Measurements from ENCODE around the gene GRAMD4. TPM values are rescaled to one million over a fixed set of nuclear protein-coding genes. Genes with fewer than 3 reads are reported as not detected.

GRAMD4 gene
- total and polyA plus RNA-seq, 2 experiments from 2014 or later, result 21.8 to 31.0 TPM

GRCh38 chr22:46703996-46704370 is 83.8 kb downstream of the GRAMD4 start:
- Histone ChIP-seq H3K27me3 (no peaks in the 10 kb centered on the region), H4K20me1 (ENCODE audit: insufficient read depth, poor library complexity, severe bottlenecking) (no peaks in the 10 kb centered on the region), H3K9me2 (replicated peaks; ENCODE audit: insufficient read depth) (no peaks in the 10 kb centered on the region), H2AFZ (no peak overlapping the region), H3K9me3 (ENCODE audit: low read depth) (no peaks in the 10 kb centered on the region), H3K4me3 (no peak overlapping the region), H3K4me2 (no peak overlapping the region), H3K4me1 (ENCODE audit: insufficient read depth) (no peaks in the 10 kb centered on the region), H3K36me3 (replicated peaks; ENCODE audit: insufficient read depth, low read depth) (no peaks in the 10 kb centered on the region), H3K27ac (no peak overlapping the region), H3K79me2 (no peaks in the 10 kb centered on the region)
- 93% methylated on average over 6 of the region's 6 CpGs for WGBS (ENCODE audit: low lambda C conversion rate, missing lambda C conversion rate)
- TF ChIP-seq EZH2phosphoT487 (IDR thresholded peaks at IDR 0.05; ENCODE audit: low read depth, severe bottlenecking, unreplicated experiment) (no peak), CTCF (IDR thresholded peaks at IDR 0.05; ENCODE audit: poor library complexity) (no peak), EZH2 (IDR thresholded peaks at IDR 0.05; ENCODE audit: borderline replicate concordance) (no peak)
- no peak for DNase-seq (ENCODE audit: low spot score)

- no peak overlapping the region for H3K27ac ChIP-seq
- no peaks in the 10 kb centered on the region for H3K79me2 ChIP-seq
- H3K4me2 ChIP-seq, result no peak overlapping the region
- no peaks in the 10 kb centered on the region for H3K9me3 ChIP-seq (ENCODE audit: low read depth)
- 93% methylated on average over 12 of the region's 12 CpGs for WGBS (ENCODE audit: low lambda C conversion rate, missing lambda C conversion rate)
- H3K9me2 ChIP-seq (replicated peaks; ENCODE audit: insufficient read depth), result no peaks in the 10 kb centered on the region
- no peak overlapping the region for H2AFZ ChIP-seq
- TF ChIP-seq CTCF (IDR thresholded peaks at IDR 0.05; ENCODE audit: poor library complexity) (no peak), EZH2 (IDR thresholded peaks at IDR 0.05; ENCODE audit: borderline replicate concordance) (no peak), EZH2phosphoT487 (IDR thresholded peaks at IDR 0.05; ENCODE audit: low read depth, severe bottlenecking, unreplicated experiment) (no peak)
- H3K4me1 ChIP-seq (ENCODE audit: insufficient read depth), result no peaks in the 10 kb centered on the region
- no peaks in the 10 kb centered on the region for H4K20me1 ChIP-seq (ENCODE audit: insufficient read depth, poor library complexity, severe bottlenecking)
- H3K4me3 ChIP-seq, result no peak overlapping the region
- no peaks in the 10 kb centered on the region for H3K27me3 ChIP-seq
- H3K36me3 ChIP-seq (replicated peaks; ENCODE audit: insufficient read depth, low read depth), result no peaks in the 10 kb centered on the region
- DNase-seq (ENCODE audit: low spot score), result no peak
Observed at GRCh38 chr22:46706060-46706459, 85.9 kb downstream of the GRAMD4 start.

GRCh38 chr22:46707305-46707704 is 87.1 kb downstream of the GRAMD4 start:
- Histone ChIP-seq H3K36me3 (replicated peaks; ENCODE audit: insufficient read depth, low read depth) (no peaks in the 10 kb centered on the region), H3K4me2 (no peak overlapping the region)
- TF ChIP-seq CTCF (IDR thresholded peaks at IDR 0.05; ENCODE audit: poor library complexity) (no peak), EZH2 (IDR thresholded peaks at IDR 0.05; ENCODE audit: borderline replicate concordance) (no peak), EZH2phosphoT487 (IDR thresholded peaks at IDR 0.05; ENCODE audit: low read depth, severe bottlenecking, unreplicated experiment) (no peak)

More at GRCh38 chr22:46707305-46707704, 87.1 kb downstream of the GRAMD4 start:
- Histone ChIP-seq H3K9me2 (replicated peaks; ENCODE audit: insufficient read depth) (no peaks in the 10 kb centered on the region), H4K20me1 (ENCODE audit: insufficient read depth, poor library complexity, severe bottlenecking) (no peaks in the 10 kb centered on the region), H3K4me3 (no peak overlapping the region), H3K27me3 (no peaks in the 10 kb centered on the region), H2AFZ (no peak overlapping the region), H3K27ac (no peak overlapping the region), H3K79me2 (no peaks in the 10 kb centered on the region), H3K4me1 (ENCODE audit: insufficient read depth) (no peaks in the 10 kb centered on the region), H3K9me3 (ENCODE audit: low read depth) (no peaks in the 10 kb centered on the region)
- DNase-seq (ENCODE audit: low spot score), result no peak
- 93% methylated on average over 13 of the region's 13 CpGs for whole genome bisulfite sequencing (ENCODE audit: low lambda C conversion rate, missing lambda C conversion rate)
